GM13976 (cell line): ENCODE results near the gene POLR3E.
"Not testable (repeated sequence)": the region's sequence is repeated elsewhere in the genome, so short reads cannot be mapped to it uniquely, and the experiment has no call there.

Experiments used
- DNase-seq: peaks from one replicate; pipeline ENCODE4 v3.0.0; 2012; ENCODE audit warnings: low spot score
- in situ Hi-C: fragments of 300-500 bp; cut with MboI; formaldehyde crosslinking; loops from one replicate; pipeline ENCODE4 v1.12.0; 2022; ENCODE audit warnings: low sequenced_read_pairs, mixed read lengths, inconsistent platforms; ENCODE audit not compliant: unreplicated experiment
- TF ChIP-seq, protein P1 (sequence below): IDR thresholded peaks from 2 replicates; pipeline ENCODE4 v1.5.1; 2012; ENCODE audit warnings: borderline replicate concordance, mild to moderate bottlenecking; ENCODE audit not compliant: insufficient read depth; ENCODE audit errors: extremely low read depth, missing control alignments, control extremely low read depth

The POLR3E gene

DNA sequence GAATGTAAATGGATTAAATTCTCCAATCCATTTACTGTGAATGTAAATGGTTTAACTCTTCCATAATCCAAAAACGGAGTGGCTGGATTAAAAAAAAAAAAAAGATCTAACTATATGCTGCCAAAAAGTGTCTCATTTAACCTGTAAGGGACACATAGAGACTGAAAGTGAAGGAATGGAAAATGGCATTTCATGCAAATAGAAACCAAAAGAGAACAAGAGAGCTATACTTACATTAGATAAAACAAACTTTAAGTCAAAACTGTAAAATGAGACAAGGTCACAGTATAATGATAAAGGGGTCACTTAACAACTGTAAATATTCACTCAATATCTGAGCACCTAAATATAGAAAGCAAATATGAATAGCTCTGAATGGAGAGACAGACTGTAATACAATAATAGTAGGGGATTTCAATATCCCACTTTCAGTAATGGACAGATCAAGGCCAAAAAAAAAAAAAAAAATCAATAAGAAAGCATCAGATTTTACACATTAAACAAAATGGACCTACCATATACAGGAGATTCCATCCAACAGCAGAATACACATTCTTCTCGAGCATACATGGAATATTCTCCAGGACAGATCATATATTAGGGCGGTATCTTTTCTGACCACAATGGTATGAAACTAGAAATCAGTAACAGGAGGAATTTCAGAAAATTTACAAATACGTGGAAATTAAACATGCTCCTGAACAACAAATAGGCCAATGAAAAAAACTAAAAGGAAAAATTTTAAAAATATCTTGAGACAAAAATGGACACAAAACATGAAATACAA, 40.8 kb downstream of the POLR3E start:
- TF ChIP-seq, protein P1, sequence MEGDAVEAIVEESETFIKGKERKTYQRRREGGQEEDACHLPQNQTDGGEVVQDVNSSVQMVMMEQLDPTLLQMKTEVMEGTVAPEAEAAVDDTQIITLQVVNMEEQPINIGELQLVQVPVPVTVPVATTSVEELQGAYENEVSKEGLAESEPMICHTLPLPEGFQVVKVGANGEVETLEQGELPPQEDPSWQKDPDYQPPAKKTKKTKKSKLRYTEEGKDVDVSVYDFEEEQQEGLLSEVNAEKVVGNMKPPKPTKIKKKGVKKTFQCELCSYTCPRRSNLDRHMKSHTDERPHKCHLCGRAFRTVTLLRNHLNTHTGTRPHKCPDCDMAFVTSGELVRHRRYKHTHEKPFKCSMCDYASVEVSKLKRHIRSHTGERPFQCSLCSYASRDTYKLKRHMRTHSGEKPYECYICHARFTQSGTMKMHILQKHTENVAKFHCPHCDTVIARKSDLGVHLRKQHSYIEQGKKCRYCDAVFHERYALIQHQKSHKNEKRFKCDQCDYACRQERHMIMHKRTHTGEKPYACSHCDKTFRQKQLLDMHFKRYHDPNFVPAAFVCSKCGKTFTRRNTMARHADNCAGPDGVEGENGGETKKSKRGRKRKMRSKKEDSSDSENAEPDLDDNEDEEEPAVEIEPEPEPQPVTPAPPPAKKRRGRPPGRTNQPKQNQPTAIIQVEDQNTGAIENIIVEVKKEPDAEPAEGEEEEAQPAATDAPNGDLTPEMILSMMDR, result no peak
- DNase-seq, result no peak
- in situ Hi-C loops, result loop anchor here (10.0 to 25.0 kb wide), 2 partner anchors 87 to 1151 kb away; no protein-coding TSS in a partner anchor

DNA sequence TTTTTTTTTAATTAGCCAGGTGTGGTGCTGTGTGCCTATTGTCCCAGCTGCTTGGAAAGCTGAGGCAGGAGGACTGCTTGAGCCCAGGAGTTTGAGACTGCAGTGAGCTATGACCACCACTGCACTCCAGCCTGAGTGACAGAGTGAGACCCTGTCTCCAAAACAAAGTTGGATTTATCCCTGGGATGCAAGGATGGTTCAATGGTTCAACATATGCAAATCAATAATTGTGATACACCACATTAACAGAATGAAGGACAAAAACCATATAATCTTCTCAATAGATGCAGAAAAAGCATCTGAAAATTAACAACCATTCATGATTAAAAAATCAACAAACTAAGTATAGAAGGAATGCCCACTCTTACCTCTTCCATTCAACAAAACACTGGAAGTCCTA, 43.7 kb downstream of the POLR3E start:
- in situ Hi-C loops, result loop anchor here (25.0 kb wide), 1 partner anchor 1154 kb away; no protein-coding TSS in a partner anchor
- DNase-seq, result no peak
- TF ChIP-seq, protein P1, result no peak

DNA sequence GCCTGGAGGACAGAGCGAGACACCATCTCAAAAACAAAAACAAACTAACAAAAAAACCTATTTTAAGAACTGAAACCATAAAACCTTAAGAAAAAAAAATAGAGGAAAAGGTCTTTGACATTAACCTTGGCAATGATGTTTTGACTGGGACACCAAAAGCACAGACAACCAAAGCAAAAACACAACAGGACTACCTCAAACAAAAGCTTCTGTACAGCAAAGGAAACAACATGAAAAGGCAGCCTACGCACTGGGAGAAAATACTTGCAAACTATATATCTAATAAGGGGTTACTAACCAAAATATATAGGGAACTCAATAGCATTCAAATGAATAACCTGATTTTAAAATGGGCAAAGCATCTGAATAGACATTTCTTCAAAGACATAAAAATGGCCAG, 44.9 kb downstream of the POLR3E start:
- in situ Hi-C loops, result loop anchor here (25.0 kb wide), 1 partner anchor 1155 kb away; no protein-coding TSS in a partner anchor
- TF ChIP-seq, protein P1, result no peak
- no peak for DNase-seq

DNA sequence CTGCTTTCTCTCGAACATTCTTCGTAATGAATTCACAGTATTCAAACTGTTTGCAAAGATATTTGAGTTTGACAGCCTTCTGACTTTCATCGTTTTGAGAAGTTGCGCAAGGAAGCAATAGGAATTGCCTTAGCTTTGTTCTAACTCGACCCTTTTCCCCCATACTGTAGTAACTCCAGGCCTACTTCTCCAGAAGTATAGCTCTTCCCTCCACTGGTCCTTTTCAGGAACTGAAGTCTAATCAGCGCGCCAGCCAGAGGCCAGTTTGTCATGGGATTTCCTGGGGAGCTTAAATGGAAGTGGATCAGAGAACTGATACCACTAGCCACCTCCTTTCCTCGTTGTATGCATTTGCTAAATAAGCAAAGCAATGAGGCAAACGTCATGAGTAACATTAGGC, 49.3 kb downstream of the POLR3E start:
- DNase-seq, result no peak
- TF ChIP-seq, protein P1, result no peak
- in situ Hi-C loops, result loop anchor here (25.0 kb wide), 1 partner anchor 1159 kb away; no protein-coding TSS in a partner anchor

DNA sequence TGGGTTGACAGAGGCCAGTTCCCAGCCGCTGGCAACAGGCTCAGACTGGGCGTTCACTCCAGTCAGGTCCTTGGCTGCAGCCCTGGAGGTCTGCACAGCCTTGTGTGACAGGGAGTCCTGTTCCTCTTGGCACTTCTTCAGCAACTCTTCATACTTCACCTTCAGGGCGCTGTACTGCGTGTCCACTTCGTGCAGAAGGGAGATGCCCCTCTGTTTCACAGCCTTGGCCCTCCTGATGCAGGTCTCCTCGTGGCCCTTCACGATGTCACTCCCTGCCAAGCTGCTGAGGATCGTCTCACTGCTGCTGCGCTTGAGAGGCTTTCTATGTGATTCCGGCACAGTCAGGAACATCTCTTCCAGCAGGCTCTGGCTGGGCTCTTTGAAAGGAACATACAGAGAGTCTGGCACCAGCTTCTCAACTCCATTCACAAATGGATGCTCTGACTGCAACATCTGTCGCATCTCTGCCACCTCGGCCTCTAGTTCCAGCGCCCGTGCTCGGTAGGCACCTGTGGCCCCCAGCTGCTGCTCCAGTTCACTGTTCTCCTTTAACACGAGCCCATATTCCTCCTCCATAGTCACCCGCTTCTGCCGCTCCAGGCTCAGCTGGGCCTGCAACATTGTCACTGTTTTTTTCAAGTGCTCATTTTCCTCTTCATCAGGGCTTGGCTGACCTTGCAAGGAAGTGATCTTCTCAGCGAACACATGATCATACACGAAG, 50.1 kb downstream of the POLR3E start:
- no peak for DNase-seq
- TF ChIP-seq, protein P1, result no peak
- in situ Hi-C loops, result loop anchor here (25.0 kb wide), 1 partner anchor 1160 kb away; no protein-coding TSS in a partner anchor

DNA sequence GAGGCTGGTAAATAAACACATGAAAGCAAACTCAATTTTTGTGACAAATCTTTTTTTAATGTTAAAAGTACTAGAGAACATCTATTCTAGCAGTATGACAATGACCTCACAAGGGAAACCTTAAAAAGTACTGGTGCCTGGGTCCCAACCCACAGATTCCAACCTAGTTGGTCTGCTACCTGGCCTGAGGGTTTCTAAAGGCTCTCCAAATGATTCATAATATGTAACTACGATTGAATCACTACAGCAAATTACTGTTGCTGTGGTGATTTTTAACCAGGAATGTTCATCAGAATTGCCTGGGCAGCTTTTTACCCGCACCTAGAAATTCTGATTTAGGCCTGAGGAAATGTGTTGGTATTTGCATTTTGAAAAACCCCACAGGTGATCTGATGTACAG, 51.1 kb downstream of the POLR3E start:
- no peak for DNase-seq
- TF ChIP-seq, protein P1, result no peak
- in situ Hi-C loops, result loop anchor here (25.0 kb wide), 1 partner anchor 1161 kb away; no protein-coding TSS in a partner anchor

DNA sequence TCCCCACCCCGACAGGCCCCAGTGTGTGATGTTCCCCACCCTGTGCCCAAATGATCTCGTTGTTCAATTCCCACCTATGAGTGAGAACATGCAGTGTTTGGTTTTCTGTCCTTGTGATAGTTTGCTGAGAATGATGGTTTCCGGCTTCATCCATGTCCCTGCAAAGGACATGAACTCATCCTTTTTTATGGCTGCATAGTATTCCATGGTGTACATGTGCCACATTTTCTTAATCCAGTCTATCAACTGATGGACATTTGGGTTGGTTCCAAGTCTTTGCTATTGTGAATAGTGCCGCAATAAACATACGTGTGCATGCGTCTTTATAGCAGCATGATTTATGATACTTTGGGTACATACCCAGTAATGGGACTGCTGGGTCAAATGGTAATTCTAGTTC, 53.8 kb downstream of the POLR3E start:
- in situ Hi-C loops, DNase-seq: not testable (repeated sequence)
